Measurements from ENCODE around the gene FNDC3B.
A peak's percentile ranks its signal among the peaks of the same experiment; 100 is the strongest.

FNDC3B gene

DNA sequence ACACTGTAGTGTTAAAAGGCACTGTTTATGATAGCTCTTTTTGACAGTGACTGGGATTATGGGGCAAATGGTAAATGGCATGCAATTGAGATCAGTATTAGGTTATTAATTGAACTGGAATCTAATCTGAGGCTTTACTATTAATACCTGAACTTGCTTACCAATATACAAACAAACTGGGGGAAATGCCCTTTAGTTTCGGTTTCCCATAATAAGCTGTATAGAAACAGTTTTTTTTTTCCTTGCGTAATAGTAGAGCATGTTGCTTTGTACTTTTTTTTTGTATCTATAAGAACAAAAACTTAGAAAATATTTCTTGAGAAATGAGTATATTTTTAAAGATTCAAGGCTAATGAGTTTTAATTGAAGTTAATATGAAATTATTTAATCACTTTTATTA lies 95.0 kb downstream of the FNDC3B start:
- TF ChIP-seq CTCF (IDR thresholded peaks at IDR 0.05; ENCODE audit: low read length, missing control alignments): no peak
- H3K4me3 ChIP-seq (replicated peaks; ENCODE audit: low read depth, low read length): no peak overlapping the region
- no peak for DNase-seq (ENCODE audit: low read depth)

GRCh38 chr3:172135185-172135584 lies 95.8 kb downstream of the FNDC3B start:
- H3K4me3 ChIP-seq (replicated peaks; ENCODE audit: low read depth, low read length): no peak overlapping the region
- no peak for TF ChIP-seq CTCF (IDR thresholded peaks at IDR 0.05; ENCODE audit: low read length, missing control alignments)
- DNase-seq (ENCODE audit: low read depth): peak; percentile 48

DNA sequence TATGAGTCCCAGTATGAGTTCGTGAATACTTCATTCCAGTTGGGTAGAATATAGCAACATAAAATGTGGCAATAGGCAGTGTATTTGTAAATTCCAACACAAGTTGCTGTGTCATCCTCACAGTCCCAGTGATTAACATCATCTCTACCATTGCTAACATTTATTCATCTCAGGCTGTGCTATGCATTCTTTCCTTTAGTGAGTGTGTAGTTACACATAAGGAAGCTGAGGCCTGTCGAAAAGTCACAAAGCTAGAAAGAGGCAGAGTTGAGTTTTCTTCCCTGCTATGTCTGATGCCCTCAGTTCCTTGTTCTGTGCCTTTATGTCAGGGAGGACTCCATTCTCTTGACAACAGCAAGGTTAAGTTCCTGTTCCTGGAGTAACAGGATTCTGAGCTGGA lies 96.4 kb downstream of the FNDC3B start:
- TF ChIP-seq CTCF (IDR thresholded peaks at IDR 0.05; ENCODE audit: low read length, missing control alignments): no peak
- H3K4me3 ChIP-seq (replicated peaks; ENCODE audit: low read depth, low read length): no peak overlapping the region
- peak; percentile 83 for DNase-seq (ENCODE audit: low read depth)

DNA sequence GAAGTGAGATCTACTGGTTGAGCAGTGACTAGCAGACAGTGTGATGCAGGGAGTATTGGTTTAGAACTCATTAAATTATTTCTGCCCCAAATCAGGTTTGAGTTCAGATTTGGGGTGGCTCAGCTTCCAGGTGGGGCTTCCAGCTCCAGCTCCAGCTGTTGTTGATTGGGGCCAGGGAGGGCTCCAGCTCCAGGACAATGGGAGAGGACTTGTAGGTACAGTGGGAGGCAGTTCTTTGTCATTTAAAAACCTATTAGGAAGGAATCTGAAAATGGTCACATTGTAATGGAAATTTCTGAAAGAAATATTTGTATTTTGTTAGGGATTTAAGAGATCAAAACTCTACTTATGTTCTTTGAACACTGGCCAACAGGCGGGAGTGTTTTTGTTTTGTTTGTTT lies 97.0 kb downstream of the FNDC3B start:
- H3K4me3 ChIP-seq (replicated peaks; ENCODE audit: low read depth, low read length): no peak overlapping the region
- DNase-seq (ENCODE audit: low read depth): no peak
- no peak for TF ChIP-seq CTCF (IDR thresholded peaks at IDR 0.05; ENCODE audit: low read length, missing control alignments)

GRCh38 chr3:172137287-172138192 lies 98.2 kb downstream of the FNDC3B start:
- DNase-seq (ENCODE audit: low read depth): peak; percentile 87
- no peak for TF ChIP-seq CTCF (IDR thresholded peaks at IDR 0.05; ENCODE audit: low read length, missing control alignments)
- H3K4me3 ChIP-seq (replicated peaks; ENCODE audit: low read depth, low read length): no peak overlapping the region

DNA sequence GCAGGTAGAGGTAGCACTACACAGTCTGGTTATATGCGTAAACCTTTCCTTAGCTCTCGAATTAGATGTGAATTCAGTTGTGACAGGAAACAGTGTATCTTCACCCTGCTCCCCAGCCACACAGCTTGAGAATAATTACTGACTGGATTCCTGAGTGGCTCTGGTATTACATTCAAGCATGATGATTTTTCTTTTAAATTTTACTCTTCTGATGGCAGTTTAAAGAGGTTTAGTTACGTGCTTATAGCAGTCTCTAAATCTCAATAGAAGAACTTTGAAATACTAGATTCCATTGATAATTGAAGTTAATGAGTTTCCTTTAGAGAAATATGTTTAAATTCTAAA lies 98.8 kb downstream of the FNDC3B start:
- DNase-seq (ENCODE audit: low read depth): no peak
- no peak for TF ChIP-seq CTCF (IDR thresholded peaks at IDR 0.05; ENCODE audit: low read length, missing control alignments)
- no peak overlapping the region for H3K4me3 ChIP-seq (replicated peaks; ENCODE audit: low read depth, low read length)
